ENCODE measurements around the gene OTX1.

The OTX1 gene

GRCh38 chr2:63047321-63048279, 3.0 kb upstream of the OTX1 start:
- DNase-seq = no peak

- DNase-seq = no peak
These were observed 2.1 kb upstream of the OTX1 start for GRCh38 chr2:63048367-63049171.

- DNase-seq = no peak
These were observed 1.2 kb upstream of the OTX1 start for GRCh38 chr2:63049211-63049969.

- DNase-seq = no peak
These were observed 678 bp upstream of the OTX1 start for GRCh38 chr2:63049970-63050333.

GRCh38 chr2:63051042-63051794, 588 bp downstream of the OTX1 start:
- DNase-seq = no peak

- DNase-seq = no peak
These were observed 1.2 kb downstream of the OTX1 start for GRCh38 chr2:63051795-63052333.

- no peak for DNase-seq
These were observed 1.9 kb downstream of the OTX1 start for GRCh38 chr2:63052411-63053080.

- no peak for DNase-seq
These were observed 2.7 kb downstream of the OTX1 start for GRCh38 chr2:63053081-63053888.

GRCh38 chr2:63053889-63054602, 3.4 kb downstream of the OTX1 start:
- DNase-seq = no peak

- DNase-seq = no peak
These were observed 4.2 kb downstream of the OTX1 start for GRCh38 chr2:63054841-63055225.

- no peak for DNase-seq
These were observed 4.8 kb downstream of the OTX1 start for GRCh38 chr2:63055226-63056106.

GRCh38 chr2:63056107-63057050, 5.7 kb downstream of the OTX1 start:
- no peak for DNase-seq

- no peak for DNase-seq
These were observed 6.9 kb downstream of the OTX1 start for GRCh38 chr2:63057249-63058143.

GRCh38 chr2:63058144-63058920, 7.7 kb downstream of the OTX1 start:
- DNase-seq = no peak

GRCh38 chr2:63058921-63059792, 8.5 kb downstream of the OTX1 start:
- DNase-seq = no peak
